Measurements from ENCODE around the gene TSHZ1. TPM values are rescaled to one million over a fixed set of nuclear protein-coding genes. Genes with fewer than 3 reads are reported as not detected.

The TSHZ1 gene
- total RNA-seq, 2 donors from 2014 or later = 13.9 to 17.4 TPM

- peaks cover 16% of the 10 kb centered on the region in 2 donors for H3K4me1 ChIP-seq (ENCODE audit: control insufficient read depth in 1 of 2, low read depth in 2 of 2)
- TF ChIP-seq, protein P1, sequence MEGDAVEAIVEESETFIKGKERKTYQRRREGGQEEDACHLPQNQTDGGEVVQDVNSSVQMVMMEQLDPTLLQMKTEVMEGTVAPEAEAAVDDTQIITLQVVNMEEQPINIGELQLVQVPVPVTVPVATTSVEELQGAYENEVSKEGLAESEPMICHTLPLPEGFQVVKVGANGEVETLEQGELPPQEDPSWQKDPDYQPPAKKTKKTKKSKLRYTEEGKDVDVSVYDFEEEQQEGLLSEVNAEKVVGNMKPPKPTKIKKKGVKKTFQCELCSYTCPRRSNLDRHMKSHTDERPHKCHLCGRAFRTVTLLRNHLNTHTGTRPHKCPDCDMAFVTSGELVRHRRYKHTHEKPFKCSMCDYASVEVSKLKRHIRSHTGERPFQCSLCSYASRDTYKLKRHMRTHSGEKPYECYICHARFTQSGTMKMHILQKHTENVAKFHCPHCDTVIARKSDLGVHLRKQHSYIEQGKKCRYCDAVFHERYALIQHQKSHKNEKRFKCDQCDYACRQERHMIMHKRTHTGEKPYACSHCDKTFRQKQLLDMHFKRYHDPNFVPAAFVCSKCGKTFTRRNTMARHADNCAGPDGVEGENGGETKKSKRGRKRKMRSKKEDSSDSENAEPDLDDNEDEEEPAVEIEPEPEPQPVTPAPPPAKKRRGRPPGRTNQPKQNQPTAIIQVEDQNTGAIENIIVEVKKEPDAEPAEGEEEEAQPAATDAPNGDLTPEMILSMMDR (IDR thresholded peaks at IDR 0.05) = no peak
- no peak overlapping the region for H3K27ac ChIP-seq
- no peak for DNase-seq (ENCODE audit: low spot score)
- no peak for ATAC-seq (ENCODE audit: insufficient number of reproducible peaks, low FRiP score, low read depth)
- H3K9me3 ChIP-seq = no peaks in the 10 kb centered on the region
- H3K27me3 ChIP-seq (replicated peaks; ENCODE audit: insufficient read depth) = no peaks in the 10 kb centered on the region
- no peak overlapping the region for H3K4me3 ChIP-seq
- no peaks in the 10 kb centered on the region for H3K36me3 ChIP-seq
Observed at GRCh38 chr18:75222407-75222806, 11.8 kb downstream of the TSHZ1 start.

- H3K36me3 ChIP-seq = no peaks in the 10 kb centered on the region
- TF ChIP-seq, protein P1 (IDR thresholded peaks at IDR 0.05) = no peak
- no peak overlapping the region for H3K27ac ChIP-seq
- no peaks in the 10 kb centered on the region for H3K9me3 ChIP-seq
- H3K4me1 ChIP-seq (ENCODE audit: control insufficient read depth in 1 of 2, low read depth in 2 of 2) = peaks cover 17 to 27% of the 10 kb centered on the region in 2 donors
- H3K4me3 ChIP-seq = no peak overlapping the region
- DNase-seq (ENCODE audit: low spot score) (no peak), ATAC-seq (ENCODE audit: insufficient number of reproducible peaks, low FRiP score, low read depth) (no peak)
- no peaks in the 10 kb centered on the region for H3K27me3 ChIP-seq (replicated peaks; ENCODE audit: insufficient read depth)
Observed at GRCh38 chr18:75223687-75224347, 13.2 kb downstream of the TSHZ1 start.

GRCh38 chr18:75226286-75226955 is 15.8 kb downstream of the TSHZ1 start:
- H3K4me3 ChIP-seq = peak overlapping the region; percentile 61
- H3K27ac ChIP-seq = no peak overlapping the region
- TF ChIP-seq, protein P1 (IDR thresholded peaks at IDR 0.05) = no peak
- DNase-seq (ENCODE audit: low spot score) (no peak), ATAC-seq (ENCODE audit: insufficient number of reproducible peaks, low FRiP score, low read depth) (no peak)
- H3K36me3 ChIP-seq = no peaks in the 10 kb centered on the region
- H3K27me3 ChIP-seq (replicated peaks; ENCODE audit: insufficient read depth) = no peaks in the 10 kb centered on the region
- H3K4me1 ChIP-seq (ENCODE audit: control insufficient read depth in 1 of 2, low read depth in 2 of 2) = peaks cover 11 to 20% of the 10 kb centered on the region in 2 donors
- H3K9me3 ChIP-seq = no peaks in the 10 kb centered on the region

DNA sequence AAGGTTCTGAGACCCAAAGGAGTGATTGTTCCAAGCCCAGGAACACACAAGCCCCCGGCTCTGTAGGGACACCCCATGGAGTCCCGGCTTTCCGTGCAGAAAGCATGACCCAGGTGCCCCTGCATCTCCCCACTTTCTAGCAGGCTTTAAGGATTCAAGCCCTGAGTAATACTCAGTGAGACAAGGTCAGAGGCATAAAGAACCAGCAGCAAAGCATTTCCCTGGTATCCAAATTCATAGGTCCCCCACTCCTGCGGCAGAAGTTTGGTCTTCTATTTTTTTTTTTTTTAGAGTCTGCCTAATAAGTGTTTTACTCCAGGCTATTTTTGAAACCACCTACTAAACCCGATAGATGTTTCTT is 16.3 kb downstream of the TSHZ1 start:
- peak overlapping the region; percentile 61 for H3K4me3 ChIP-seq
- H3K27me3 ChIP-seq (replicated peaks; ENCODE audit: insufficient read depth) = no peaks in the 10 kb centered on the region
- TF ChIP-seq, protein P1 (IDR thresholded peaks at IDR 0.05) = no peak
- DNase-seq (ENCODE audit: low spot score) (no peak), ATAC-seq (ENCODE audit: insufficient number of reproducible peaks, low FRiP score, low read depth) (no peak)
- H3K4me1 ChIP-seq (ENCODE audit: control insufficient read depth in 1 of 2, low read depth in 2 of 2) = peaks cover 9 to 20% of the 10 kb centered on the region in 2 donors
- H3K9me3 ChIP-seq = no peaks in the 10 kb centered on the region
- H3K27ac ChIP-seq = no peak overlapping the region
- no peaks in the 10 kb centered on the region for H3K36me3 ChIP-seq

DNA sequence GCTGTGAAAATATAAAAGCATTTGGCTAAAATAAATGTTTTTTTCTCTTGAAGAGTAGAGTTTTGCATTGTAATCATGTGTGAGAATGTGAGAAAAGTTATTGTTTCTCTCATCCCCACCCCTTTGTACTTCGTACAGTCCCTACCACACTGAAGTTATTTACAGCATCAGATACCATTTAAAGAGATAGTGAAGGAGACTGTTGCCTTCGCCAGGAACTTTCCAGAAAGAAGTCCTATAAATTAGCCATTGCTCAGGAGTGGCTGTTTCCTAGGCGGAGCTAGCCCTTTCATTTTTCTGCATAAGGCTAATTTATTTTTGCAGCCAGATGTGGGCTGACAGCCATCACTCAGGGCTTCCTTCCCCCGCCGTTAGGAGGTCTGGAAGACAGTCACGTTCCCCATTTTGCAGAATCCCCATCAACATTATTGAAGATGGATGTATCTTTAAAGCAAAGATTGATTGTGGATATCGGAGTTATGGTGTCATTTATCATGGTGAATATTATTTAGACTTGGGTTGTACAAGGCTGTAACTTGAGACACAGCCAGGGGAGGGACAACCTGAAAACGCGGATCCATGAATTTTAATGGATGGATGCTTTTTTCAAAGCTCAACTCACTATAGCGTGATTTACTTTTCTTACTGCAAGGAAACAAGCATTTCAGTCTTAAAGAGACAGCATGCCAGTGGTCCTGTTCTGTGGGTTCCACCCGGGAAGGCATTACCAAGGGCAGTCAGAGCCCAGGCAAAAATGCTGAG is 17.1 kb downstream of the TSHZ1 start:
- no peak for ATAC-seq (ENCODE audit: insufficient number of reproducible peaks, low FRiP score, low read depth)
- peaks cover 9 to 20% of the 10 kb centered on the region in 2 donors for H3K4me1 ChIP-seq (ENCODE audit: control insufficient read depth in 1 of 2, low read depth in 2 of 2)

More for the DNA sequence above, 17.1 kb downstream of the TSHZ1 start:
- Histone ChIP-seq H3K9me3 (no peaks in the 10 kb centered on the region), H3K27me3 (replicated peaks; ENCODE audit: insufficient read depth) (no peaks in the 10 kb centered on the region), H3K4me3 (peak overlapping the region; percentile 61), H3K36me3 (no peaks in the 10 kb centered on the region), H3K27ac (no peak overlapping the region)
- TF ChIP-seq, protein P1 (IDR thresholded peaks at IDR 0.05) = no peak
- no peak for DNase-seq (ENCODE audit: low spot score)
